Chondrocyte (in vitro differentiated cells): ENCODE measurements around the gene CDC42SE2. TPM values are rescaled to one million over a fixed set of nuclear protein-coding genes. Genes with fewer than 3 reads are reported as not detected.
"Not testable (repeated sequence)": the region's sequence is repeated elsewhere in the genome, so short reads cannot be mapped to it uniquely, and the experiment has no call there.

Experiments
- DNase-seq: peaks from one replicate; pipeline ENCODE4 v3.0.0; 2021; ENCODE audit warnings: mixed read lengths, low spot score
- H3K27ac Mint-ChIP-seq: one replicate; pipeline ENCODE4 v1.8.0; 2021; ENCODE audit warnings: mild to moderate bottlenecking, moderate library complexity, mixed read lengths; ENCODE audit not compliant: unreplicated experiment
- H3K27me3 Mint-ChIP-seq: 2 replicates; pipeline ENCODE4 v1.8.0; 2021; ENCODE audit warnings: low read depth, mixed read lengths
- H3K36me3 Mint-ChIP-seq: 2 replicates; pipeline ENCODE4 v1.8.0; 2021; ENCODE audit warnings: low read depth, mixed read lengths
- H3K4me1 Mint-ChIP-seq: 2 replicates; pipeline ENCODE4 v1.8.0; 2021; ENCODE audit warnings: low read depth, mild to moderate bottlenecking, mixed read lengths
- H3K4me3 Mint-ChIP-seq: one replicate; pipeline ENCODE4 v1.8.0; 2021; ENCODE audit warnings: mild to moderate bottlenecking, moderate library complexity, mixed read lengths; ENCODE audit not compliant: unreplicated experiment
- H3K9me3 Mint-ChIP-seq: 2 replicates; pipeline ENCODE4 v1.8.0; 2021; ENCODE audit warnings: low read depth, mixed read lengths
- CTCF ChIP-seq: fragments of 200-600 bp; sonication (generic); IDR thresholded peaks from 2 replicates; pipeline ENCODE4 v1.5.0; 2021; ENCODE audit warnings: antibody characterized with exemption, mild to moderate bottlenecking, moderate library complexity
- total RNA-seq: library from RNA; stranded (reverse); gene quantifications from 3 replicates; pipeline ENCODE4 v1.2.1, GENCODE V29; 2021

The CDC42SE2 gene
- total RNA-seq, 1 donor from 2014 or later = 23.7 TPM

- no peaks in the 10 kb centered on the region for H3K36me3 Mint-ChIP-seq
- H3K4me3 Mint-ChIP-seq = peak overlapping the region; percentile 90
- H3K27ac Mint-ChIP-seq = peak overlapping the region; percentile 95
- H3K4me1 Mint-ChIP-seq = peaks cover 29% of the 10 kb centered on the region
- TF ChIP-seq CTCF = no peak
- DNase-seq = no peak
- no peaks in the 10 kb centered on the region for H3K27me3 Mint-ChIP-seq
- H3K9me3 Mint-ChIP-seq = no peaks in the 10 kb centered on the region
Measured at GRCh38 chr5:131264451-131265099, 722 bp downstream of the CDC42SE2 start.

GRCh38 chr5:131265311-131265803 is 1.5 kb downstream of the CDC42SE2 start:
- H3K27me3 Mint-ChIP-seq = no peaks in the 10 kb centered on the region
- H3K4me1 Mint-ChIP-seq = peaks cover 29% of the 10 kb centered on the region
- TF ChIP-seq CTCF = peak; percentile 67
- peak overlapping the region; percentile 80 for H3K27ac Mint-ChIP-seq
- no peaks in the 10 kb centered on the region for H3K36me3 Mint-ChIP-seq
- peak overlapping the region; percentile 90 for H3K4me3 Mint-ChIP-seq
- H3K9me3 Mint-ChIP-seq = no peaks in the 10 kb centered on the region
- no peak for DNase-seq

DNA sequence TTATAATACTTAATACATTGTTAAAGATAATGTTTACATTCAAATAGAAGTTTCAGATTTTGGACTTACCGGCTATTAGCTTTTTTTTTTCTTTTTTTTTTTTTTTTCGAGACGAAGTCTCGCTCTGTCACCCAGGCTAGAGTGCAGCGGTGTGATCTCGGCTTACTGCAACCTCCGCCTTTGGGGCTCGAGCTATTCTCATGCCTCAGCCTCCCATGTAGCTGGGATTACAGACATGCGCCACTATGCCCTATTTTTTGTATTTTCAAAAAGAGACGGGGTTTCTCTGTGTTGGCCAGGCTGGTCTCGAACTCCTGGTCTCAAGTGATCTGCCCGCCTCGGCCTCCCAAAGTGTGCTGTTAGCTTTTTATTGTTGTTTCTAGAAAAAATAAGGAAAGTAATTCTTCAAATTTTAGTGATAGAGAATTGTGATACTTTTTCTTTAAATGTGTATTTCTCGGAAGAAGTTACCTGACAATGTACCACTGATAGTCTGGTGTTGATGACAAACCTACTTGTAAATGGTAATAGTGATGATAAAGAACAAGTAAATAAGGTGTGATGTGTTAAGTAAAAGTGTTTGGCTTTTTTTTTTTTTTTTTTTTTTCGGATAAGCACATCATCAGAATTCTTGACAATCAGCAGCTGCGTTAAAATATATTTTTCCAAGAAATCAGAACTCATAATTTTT is 2.7 kb downstream of the CDC42SE2 start:
- peak overlapping the region; percentile 16 for H3K4me3 Mint-ChIP-seq
- no peaks in the 10 kb centered on the region for H3K27me3 Mint-ChIP-seq
- no peak overlapping the region for H3K27ac Mint-ChIP-seq
- no peaks in the 10 kb centered on the region for H3K36me3 Mint-ChIP-seq
- DNase-seq = no peak
- H3K4me1 Mint-ChIP-seq = peaks cover 37% of the 10 kb centered on the region
- TF ChIP-seq CTCF = no peak
- H3K9me3 Mint-ChIP-seq = no peaks in the 10 kb centered on the region

GRCh38 chr5:131268758-131269370 is 5.0 kb downstream of the CDC42SE2 start:
- no peak for TF ChIP-seq CTCF
- H3K9me3 Mint-ChIP-seq = no peaks in the 10 kb centered on the region
- no peaks in the 10 kb centered on the region for H3K27me3 Mint-ChIP-seq
- H3K27ac Mint-ChIP-seq = no peak overlapping the region
- no peak overlapping the region for H3K4me3 Mint-ChIP-seq
- H3K4me1 Mint-ChIP-seq = peaks cover 35% of the 10 kb centered on the region
- no peak for DNase-seq
- H3K36me3 Mint-ChIP-seq = no peaks in the 10 kb centered on the region

GRCh38 chr5:131270809-131271208 is 7.0 kb downstream of the CDC42SE2 start:
- Mint-ChIP-seq H3K4me3 (no peak overlapping the region), H3K9me3 (no peaks in the 10 kb centered on the region), H3K27ac (no peak overlapping the region), H3K4me1 (peaks cover 28% of the 10 kb centered on the region), H3K36me3 (no peaks in the 10 kb centered on the region), H3K27me3 (no peaks in the 10 kb centered on the region)
- DNase-seq = no peak
- no peak for TF ChIP-seq CTCF

GRCh38 chr5:131271888-131272287 is 8.0 kb downstream of the CDC42SE2 start:
- H3K27me3 Mint-ChIP-seq, DNase-seq, H3K36me3 Mint-ChIP-seq, H3K4me3 Mint-ChIP-seq, H3K9me3 Mint-ChIP-seq, H3K27ac Mint-ChIP-seq: not testable (repeated sequence)
- peaks cover 27% of the 10 kb centered on the region for H3K4me1 Mint-ChIP-seq
